ENCODE measurements around the gene AHRR. TPM values are rescaled to one million over a fixed set of nuclear protein-coding genes. Genes with fewer than 3 reads are reported as not detected.
A peak's percentile ranks its signal among the peaks of the same experiment; 100 is the strongest.

The AHRR gene
- total RNA-seq, 1 donor from 2014 or later = not detected

DNA sequence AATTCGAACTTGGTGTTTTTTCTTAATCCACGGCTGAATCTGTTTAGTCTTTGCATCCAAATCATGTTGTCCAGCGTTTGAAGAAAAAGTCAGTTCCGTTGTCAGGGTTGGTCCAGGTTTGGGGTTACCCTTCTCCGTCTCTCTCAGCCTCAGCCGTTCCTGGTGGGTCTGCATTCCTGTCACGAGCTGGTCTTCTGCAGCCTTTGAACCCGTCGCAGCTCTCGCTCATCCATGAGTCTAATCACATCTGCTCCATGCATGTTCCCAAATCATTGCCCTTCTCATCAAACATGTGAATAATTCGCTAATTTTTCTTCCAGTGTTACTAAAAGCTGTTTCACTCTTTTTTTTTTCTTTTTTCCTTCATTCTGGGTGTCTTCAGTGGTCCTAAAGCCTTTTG lies 82.5 kb downstream of the AHRR start:
- intact Hi-C loops (cut with DNase I) = no loop called here
- Histone ChIP-seq H3K4me3 (no peak overlapping the region), H3K9me3 (no peaks in the 10 kb centered on the region), H3K4me1 (peaks cover 3 to 4% of the 10 kb centered on the region in 2 donors), H3K27me3 (no peaks in the 10 kb centered on the region), H3K27ac (no peak overlapping the region), H3K36me3 (no peaks in the 10 kb centered on the region)
- TF ChIP-seq, protein P1, sequence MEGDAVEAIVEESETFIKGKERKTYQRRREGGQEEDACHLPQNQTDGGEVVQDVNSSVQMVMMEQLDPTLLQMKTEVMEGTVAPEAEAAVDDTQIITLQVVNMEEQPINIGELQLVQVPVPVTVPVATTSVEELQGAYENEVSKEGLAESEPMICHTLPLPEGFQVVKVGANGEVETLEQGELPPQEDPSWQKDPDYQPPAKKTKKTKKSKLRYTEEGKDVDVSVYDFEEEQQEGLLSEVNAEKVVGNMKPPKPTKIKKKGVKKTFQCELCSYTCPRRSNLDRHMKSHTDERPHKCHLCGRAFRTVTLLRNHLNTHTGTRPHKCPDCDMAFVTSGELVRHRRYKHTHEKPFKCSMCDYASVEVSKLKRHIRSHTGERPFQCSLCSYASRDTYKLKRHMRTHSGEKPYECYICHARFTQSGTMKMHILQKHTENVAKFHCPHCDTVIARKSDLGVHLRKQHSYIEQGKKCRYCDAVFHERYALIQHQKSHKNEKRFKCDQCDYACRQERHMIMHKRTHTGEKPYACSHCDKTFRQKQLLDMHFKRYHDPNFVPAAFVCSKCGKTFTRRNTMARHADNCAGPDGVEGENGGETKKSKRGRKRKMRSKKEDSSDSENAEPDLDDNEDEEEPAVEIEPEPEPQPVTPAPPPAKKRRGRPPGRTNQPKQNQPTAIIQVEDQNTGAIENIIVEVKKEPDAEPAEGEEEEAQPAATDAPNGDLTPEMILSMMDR (IDR thresholded peaks at IDR 0.05) = no peak
- no peak for DNase-seq (ENCODE audit: low spot score in 2 of 2)

DNA sequence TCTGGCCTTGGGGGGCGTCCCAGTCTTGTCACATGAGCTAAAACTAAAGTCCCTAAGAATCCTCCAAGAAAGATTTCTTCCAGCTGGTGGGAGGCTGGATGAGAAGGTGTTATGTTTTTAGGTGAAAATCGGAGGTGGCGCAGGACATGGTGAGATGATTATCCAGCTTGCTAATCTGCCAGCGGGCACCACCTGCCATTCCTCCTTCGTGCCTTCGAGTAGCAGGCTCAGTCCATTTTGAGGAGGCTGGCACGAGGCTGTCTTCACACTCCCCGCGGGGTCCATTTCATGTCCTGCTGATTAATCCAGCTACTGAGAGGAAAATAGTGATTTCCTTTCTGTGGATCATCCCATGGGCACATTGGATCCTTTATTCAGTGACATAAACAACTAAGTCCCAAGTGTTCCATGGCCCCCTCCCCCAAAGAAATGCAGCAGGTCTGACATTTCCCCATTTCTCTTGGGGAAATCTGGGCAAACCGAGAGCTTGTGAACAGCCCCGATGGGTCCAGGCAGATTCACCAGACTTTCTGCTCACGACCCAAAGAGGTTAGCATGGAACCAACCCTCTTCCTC lies 83.2 kb downstream of the AHRR start:
- Histone ChIP-seq H3K4me3 (no peak overlapping the region), H3K27ac (no peak overlapping the region), H3K27me3 (no peaks in the 10 kb centered on the region), H3K9me3 (no peaks in the 10 kb centered on the region), H3K36me3 (no peaks in the 10 kb centered on the region), H3K4me1 (peaks cover 0 to 4% of the 10 kb centered on the region in 2 donors)
- intact Hi-C loops (cut with DNase I) = no loop called here
- no peak for DNase-seq (ENCODE audit: low spot score in 2 of 2)
- TF ChIP-seq, protein P1 (IDR thresholded peaks at IDR 0.05) = no peak

DNA sequence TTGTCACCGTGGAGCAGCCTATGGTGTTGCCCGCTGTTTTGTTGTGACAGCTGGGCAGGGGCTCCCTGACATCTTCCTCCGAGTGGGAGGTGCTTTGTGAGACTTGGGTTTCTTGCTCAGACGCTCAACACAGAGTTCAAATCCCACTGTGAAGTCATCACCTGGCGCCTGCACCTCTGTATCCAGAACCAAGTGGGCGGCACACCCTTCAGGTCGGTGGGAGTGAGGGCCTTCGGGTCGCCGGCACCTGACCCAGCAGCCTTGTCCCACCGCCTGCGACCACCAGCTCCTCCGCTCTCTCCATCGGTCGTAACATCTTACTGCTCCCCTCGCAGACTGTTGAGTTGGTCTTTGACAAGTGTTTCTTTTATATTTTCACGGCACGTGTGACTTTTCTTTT lies 83.9 kb downstream of the AHRR start:
- Histone ChIP-seq H3K9me3 (no peaks in the 10 kb centered on the region), H3K4me3 (no peak overlapping the region), H3K27me3 (no peaks in the 10 kb centered on the region), H3K27ac (no peak overlapping the region), H3K4me1 (peaks cover 0 to 4% of the 10 kb centered on the region in 2 donors), H3K36me3 (no peaks in the 10 kb centered on the region)
- TF ChIP-seq, protein P1 (IDR thresholded peaks at IDR 0.05) = no peak
- intact Hi-C loops (cut with DNase I) = no loop called here
- DNase-seq (ENCODE audit: low spot score in 2 of 2) = no peak

DNA sequence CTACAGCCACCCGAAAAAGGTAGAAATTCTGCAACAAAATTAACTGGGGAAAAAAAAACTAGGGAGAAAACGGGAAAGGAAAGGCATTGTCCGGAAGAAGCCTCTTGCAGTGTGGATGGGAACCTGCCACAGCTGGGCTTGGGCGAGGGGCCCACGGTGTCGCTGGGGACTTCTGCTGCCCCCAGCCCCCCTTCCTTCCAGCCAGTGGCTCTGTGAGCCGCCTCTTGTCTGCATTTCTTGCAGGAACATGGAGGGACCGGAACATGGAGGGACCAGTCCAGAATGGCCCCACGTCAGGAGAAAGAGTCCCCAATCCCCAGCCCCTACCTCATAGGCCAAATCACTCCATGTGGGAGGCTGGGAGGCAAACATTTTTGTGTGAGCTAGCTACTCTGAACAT lies 84.5 kb downstream of the AHRR start:
- H3K27me3 ChIP-seq = no peaks in the 10 kb centered on the region
- H3K9me3 ChIP-seq = no peaks in the 10 kb centered on the region
- no peak overlapping the region for H3K4me3 ChIP-seq
- H3K36me3 ChIP-seq = no peaks in the 10 kb centered on the region
- intact Hi-C loops (cut with DNase I) = no loop called here
- H3K27ac ChIP-seq = no peak overlapping the region
- H3K4me1 ChIP-seq = peaks cover 0 to 1% of the 10 kb centered on the region in 2 donors
- TF ChIP-seq, protein P1 (IDR thresholded peaks at IDR 0.05) = no peak
- no peak for DNase-seq (ENCODE audit: low spot score in 2 of 2)

DNA sequence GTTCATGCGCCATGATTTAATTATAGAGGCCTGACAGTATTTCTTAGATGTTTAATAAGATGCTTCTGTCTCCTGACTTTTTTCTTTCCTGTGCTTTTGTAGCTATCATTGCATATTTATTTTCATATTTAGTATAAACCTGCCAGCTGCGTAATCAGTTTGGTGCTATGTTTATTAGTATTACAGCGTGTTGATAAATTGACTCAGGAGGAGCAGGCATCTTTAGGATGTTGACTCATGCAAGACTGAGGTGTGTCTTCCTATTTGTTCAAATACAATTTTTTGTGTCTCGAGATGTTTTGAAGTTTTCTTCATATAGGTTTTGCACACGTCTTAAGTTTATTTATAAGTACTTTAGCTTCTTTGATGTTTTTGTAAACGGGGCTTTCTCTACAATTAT lies 85.5 kb downstream of the AHRR start:
- H3K4me1 ChIP-seq = no peaks in the 10 kb centered on the region
- H3K4me3 ChIP-seq = no peak overlapping the region
- no peaks in the 10 kb centered on the region for H3K27me3 ChIP-seq
- DNase-seq (ENCODE audit: low spot score in 2 of 2) = no peak
- H3K36me3 ChIP-seq = no peaks in the 10 kb centered on the region
- H3K9me3 ChIP-seq = no peaks in the 10 kb centered on the region
- TF ChIP-seq, protein P1 (IDR thresholded peaks at IDR 0.05) = no peak
- intact Hi-C loops (cut with DNase I) = no loop called here
- H3K27ac ChIP-seq = no peak overlapping the region

DNA sequence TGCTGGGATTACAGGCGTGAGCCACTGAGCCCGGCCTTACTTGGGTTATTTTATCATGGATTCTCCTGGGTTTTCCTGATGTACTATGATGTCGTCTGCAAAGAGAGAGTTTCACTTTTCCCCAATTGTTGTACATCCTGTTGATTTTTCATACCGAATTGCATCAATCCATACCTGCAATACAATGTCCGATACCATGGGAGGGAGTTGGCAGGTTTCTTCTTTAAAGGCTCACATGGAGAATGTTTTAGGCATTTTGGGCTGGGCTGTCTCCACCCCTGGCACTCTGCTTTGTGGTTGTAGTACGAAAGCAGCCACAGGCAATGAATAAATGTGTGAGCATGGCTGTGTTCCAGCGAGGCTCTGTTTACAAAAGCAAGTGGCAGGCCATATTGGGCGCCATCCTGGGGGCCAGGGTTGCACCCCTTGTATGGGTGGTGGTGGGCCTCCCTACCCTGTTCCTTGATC lies 86.3 kb downstream of the AHRR start:
- H3K27me3 ChIP-seq = no peaks in the 10 kb centered on the region
- TF ChIP-seq, protein P1 (IDR thresholded peaks at IDR 0.05) = no peak
- H3K4me1 ChIP-seq = no peaks in the 10 kb centered on the region
- intact Hi-C loops (cut with DNase I) = no loop called here
- DNase-seq (ENCODE audit: low spot score in 2 of 2) = peak in 1 of 2 donors; percentile 39
- no peak overlapping the region for H3K4me3 ChIP-seq
- H3K9me3 ChIP-seq = no peaks in the 10 kb centered on the region
- no peak overlapping the region for H3K27ac ChIP-seq
- H3K36me3 ChIP-seq = no peaks in the 10 kb centered on the region

All from ascending aorta (tissue), 2 donors.